ENCODE results near the gene OR10R2.

- TF ChIP-seq, protein P1, sequence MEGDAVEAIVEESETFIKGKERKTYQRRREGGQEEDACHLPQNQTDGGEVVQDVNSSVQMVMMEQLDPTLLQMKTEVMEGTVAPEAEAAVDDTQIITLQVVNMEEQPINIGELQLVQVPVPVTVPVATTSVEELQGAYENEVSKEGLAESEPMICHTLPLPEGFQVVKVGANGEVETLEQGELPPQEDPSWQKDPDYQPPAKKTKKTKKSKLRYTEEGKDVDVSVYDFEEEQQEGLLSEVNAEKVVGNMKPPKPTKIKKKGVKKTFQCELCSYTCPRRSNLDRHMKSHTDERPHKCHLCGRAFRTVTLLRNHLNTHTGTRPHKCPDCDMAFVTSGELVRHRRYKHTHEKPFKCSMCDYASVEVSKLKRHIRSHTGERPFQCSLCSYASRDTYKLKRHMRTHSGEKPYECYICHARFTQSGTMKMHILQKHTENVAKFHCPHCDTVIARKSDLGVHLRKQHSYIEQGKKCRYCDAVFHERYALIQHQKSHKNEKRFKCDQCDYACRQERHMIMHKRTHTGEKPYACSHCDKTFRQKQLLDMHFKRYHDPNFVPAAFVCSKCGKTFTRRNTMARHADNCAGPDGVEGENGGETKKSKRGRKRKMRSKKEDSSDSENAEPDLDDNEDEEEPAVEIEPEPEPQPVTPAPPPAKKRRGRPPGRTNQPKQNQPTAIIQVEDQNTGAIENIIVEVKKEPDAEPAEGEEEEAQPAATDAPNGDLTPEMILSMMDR (IDR thresholded peaks at IDR 0.05; ENCODE audit: poor library complexity) = no peak
- TF ChIP-seq EZH2phosphoT487 (IDR thresholded peaks at IDR 0.05; ENCODE audit: low read depth, severe bottlenecking, unreplicated experiment) = no peak
These were observed 48.0 kb downstream of the OR10R2 start for GRCh38 chr1:158520021-158520420.
